Endodermal cell (in vitro differentiated cells): ENCODE measurements around the gene ACMSD. TPM values are rescaled to one million over a fixed set of nuclear protein-coding genes. Genes with fewer than 3 reads are reported as not detected.

Experiments used
- DNase-seq: peaks from one replicate; pipeline ENCODE4 v3.0.0-alpha.2; 2017
- H3K27ac ChIP-seq: 2 replicates; pipeline ENCODE4 v1.5.1; 2013; ENCODE audit warnings: mild to moderate bottlenecking, low read depth, low read length, moderate library complexity
- H3K27me3 ChIP-seq: 2 replicates; pipeline ENCODE4 v1.6.1; 2013; ENCODE audit warnings: mild to moderate bottlenecking, low read length, moderate library complexity; ENCODE audit not compliant: insufficient read depth, control insufficient read depth, poor library complexity, severe bottlenecking
- H3K36me3 ChIP-seq: 2 replicates; pipeline ENCODE4 v1.7.0; 2013; ENCODE audit warnings: mild to moderate bottlenecking, low read length, moderate library complexity; ENCODE audit not compliant: control insufficient read depth, insufficient read depth
- H3K4me1 ChIP-seq: one replicate; pipeline ENCODE4 v1.7.0; 2013; ENCODE audit warnings: low read length; ENCODE audit not compliant: control insufficient read depth, insufficient read depth
- H3K4me3 ChIP-seq: 2 replicates; pipeline ENCODE4 v1.5.1; 2013; ENCODE audit warnings: mild to moderate bottlenecking, low read length, moderate library complexity
- H3K9ac ChIP-seq: 2 replicates; pipeline ENCODE4 v1.6.1; 2013; ENCODE audit warnings: mild to moderate bottlenecking, low read length, moderate library complexity; ENCODE audit not compliant: poor library complexity, severe bottlenecking; ENCODE audit errors: extremely low read depth
- H3K9me3 ChIP-seq: 2 replicates; pipeline ENCODE4 v1.6.1; 2013; ENCODE audit warnings: mild to moderate bottlenecking, low read length, moderate library complexity; ENCODE audit not compliant: control insufficient read depth
- H3K27ac Mint-ChIP-seq: 2 replicates; pipeline ENCODE4 v1.8.0; 2020; ENCODE audit warnings: mixed read lengths
- H3K27me3 Mint-ChIP-seq: 2 replicates; pipeline ENCODE4 v1.8.0; 2021; ENCODE audit warnings: mild to moderate bottlenecking, mixed read lengths; ENCODE audit not compliant: insufficient read depth
- H3K36me3 Mint-ChIP-seq: 2 replicates; pipeline ENCODE4 v1.8.0; 2020; ENCODE audit warnings: low read depth, mixed read lengths
- H3K4me1 Mint-ChIP-seq: 2 replicates; pipeline ENCODE4 v1.8.0; 2020; ENCODE audit warnings: mixed read lengths
- H3K4me3 Mint-ChIP-seq: 2 replicates; pipeline ENCODE4 v1.8.0; 2020; ENCODE audit warnings: mild to moderate bottlenecking, moderate library complexity, mixed read lengths
- H3K9me3 Mint-ChIP-seq: 2 replicates; pipeline ENCODE4 v1.8.0; 2020; ENCODE audit warnings: mild to moderate bottlenecking, mixed read lengths
- WGBS, 2 experiments: methylation state at CpG; one replicate each; pipeline versions ENCODE4 v1.1.5 to v1.1.7; 2013; ENCODE audit warnings: missing lambda C conversion rate in 2 of 2, mixed read lengths in 1 of 2; ENCODE audit not compliant: insufficient coverage in 1 of 2, insufficient read length in 1 of 2; 5-methylcytosine and 5-hydroxymethylcytosine counted together
- total RNA-seq, 2 donors: library from RNA; stranded (reverse); fragmentation: NEBNext Ultra II Directional in 1 of 2; extraction: Animal tissue kit (Norgen Biotek cat#: 25700) in 1 of 2; gene quantifications; 2 replicates in 1 of 2; 3 replicates in 1 of 2; pipeline ENCODE4 v1.2.1, GENCODE V29; 2021
- TF ChIP-seq, protein P1 (sequence below): fragments of 200-600 bp; sonication (generic); conservative IDR thresholded peaks from 2 replicates; pipeline ENCODE4 v1.5.0; 2021; ENCODE audit warnings: antibody characterized with exemption, mild to moderate bottlenecking

Gene ACMSD
- total RNA-seq, 2 donors from 2014 or later: not detected

DNA sequence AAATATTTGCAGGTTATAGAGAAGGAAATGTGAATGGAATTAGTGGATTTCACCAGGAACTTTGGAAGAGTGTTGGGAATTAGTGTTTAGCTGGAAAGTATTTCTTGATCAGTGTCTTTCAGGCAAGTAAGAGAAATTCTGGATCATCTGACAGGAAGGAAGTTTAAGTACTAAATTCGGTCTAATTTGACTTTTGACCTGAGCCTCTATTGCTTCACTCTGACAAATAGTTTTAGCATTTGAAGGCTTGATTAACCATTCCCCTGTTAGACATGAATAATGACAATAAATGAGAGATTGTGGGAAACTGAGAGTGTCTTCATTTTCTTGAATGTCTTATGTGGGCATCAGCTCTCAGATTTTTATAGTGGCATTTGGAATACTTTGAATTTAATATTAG lies 96.2 kb downstream of the ACMSD start:
- DNase-seq: no peak
- Mint-ChIP-seq H3K4me1 (peaks cover 4% of the 10 kb centered on the region), H3K9me3 (no peaks in the 10 kb centered on the region), H3K27me3 (no peaks in the 10 kb centered on the region), H3K36me3 (peaks cover 34% of the 10 kb centered on the region), H3K27ac (peak overlapping the region; percentile 8), H3K4me3 (no peak overlapping the region)
- Histone ChIP-seq H3K27me3 (no peaks in the 10 kb centered on the region), H3K4me1 (no peaks in the 10 kb centered on the region), H3K27ac (no peak overlapping the region), H3K4me3 (no peak overlapping the region), H3K9me3 (peaks cover 4% of the 10 kb centered on the region), H3K9ac (no peak overlapping the region), H3K36me3 (peaks cover 65% of the 10 kb centered on the region)
- TF ChIP-seq, protein P1, sequence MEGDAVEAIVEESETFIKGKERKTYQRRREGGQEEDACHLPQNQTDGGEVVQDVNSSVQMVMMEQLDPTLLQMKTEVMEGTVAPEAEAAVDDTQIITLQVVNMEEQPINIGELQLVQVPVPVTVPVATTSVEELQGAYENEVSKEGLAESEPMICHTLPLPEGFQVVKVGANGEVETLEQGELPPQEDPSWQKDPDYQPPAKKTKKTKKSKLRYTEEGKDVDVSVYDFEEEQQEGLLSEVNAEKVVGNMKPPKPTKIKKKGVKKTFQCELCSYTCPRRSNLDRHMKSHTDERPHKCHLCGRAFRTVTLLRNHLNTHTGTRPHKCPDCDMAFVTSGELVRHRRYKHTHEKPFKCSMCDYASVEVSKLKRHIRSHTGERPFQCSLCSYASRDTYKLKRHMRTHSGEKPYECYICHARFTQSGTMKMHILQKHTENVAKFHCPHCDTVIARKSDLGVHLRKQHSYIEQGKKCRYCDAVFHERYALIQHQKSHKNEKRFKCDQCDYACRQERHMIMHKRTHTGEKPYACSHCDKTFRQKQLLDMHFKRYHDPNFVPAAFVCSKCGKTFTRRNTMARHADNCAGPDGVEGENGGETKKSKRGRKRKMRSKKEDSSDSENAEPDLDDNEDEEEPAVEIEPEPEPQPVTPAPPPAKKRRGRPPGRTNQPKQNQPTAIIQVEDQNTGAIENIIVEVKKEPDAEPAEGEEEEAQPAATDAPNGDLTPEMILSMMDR: no peak
- 90 to 100% methylated on average over 1 of the region's 1 CpG for WGBS, 2 experiments

DNA sequence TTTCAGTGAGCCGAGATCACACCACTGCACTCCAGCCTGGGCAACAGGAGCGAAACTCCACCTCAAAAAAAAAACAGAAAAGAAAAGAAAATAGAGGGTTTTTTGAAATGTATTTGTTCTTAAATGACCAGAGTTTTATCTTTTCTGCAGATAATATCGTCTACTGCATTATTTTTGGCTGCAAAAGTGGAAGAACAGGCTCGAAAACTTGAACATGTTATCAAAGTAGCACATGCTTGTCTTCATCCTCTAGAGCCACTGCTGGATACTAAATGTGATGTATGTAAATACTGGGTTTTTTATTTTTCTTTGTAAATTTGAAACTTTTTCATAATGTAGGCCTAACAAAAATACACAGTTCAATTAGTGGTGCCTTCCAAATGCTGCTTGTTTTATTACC lies 98.3 kb downstream of the ACMSD start:
- H3K9me3 Mint-ChIP-seq: no peaks in the 10 kb centered on the region
- TF ChIP-seq, protein P1: no peak
- peaks cover 43% of the 10 kb centered on the region for H3K36me3 Mint-ChIP-seq
- Histone ChIP-seq H3K27ac (no peak overlapping the region), H3K9me3 (peaks cover 4% of the 10 kb centered on the region), H3K36me3 (peaks cover 75% of the 10 kb centered on the region), H3K27me3 (no peaks in the 10 kb centered on the region), H3K4me1 (no peaks in the 10 kb centered on the region), H3K4me3 (no peak overlapping the region), H3K9ac (no peak overlapping the region)
- 90 to 98% methylated on average over 4 of the region's 4 CpGs for WGBS, 2 experiments
- no peak overlapping the region for H3K27ac Mint-ChIP-seq
- no peak for DNase-seq
- H3K27me3 Mint-ChIP-seq: no peaks in the 10 kb centered on the region
- peaks cover 4% of the 10 kb centered on the region for H3K4me1 Mint-ChIP-seq
- H3K4me3 Mint-ChIP-seq: no peak overlapping the region

DNA sequence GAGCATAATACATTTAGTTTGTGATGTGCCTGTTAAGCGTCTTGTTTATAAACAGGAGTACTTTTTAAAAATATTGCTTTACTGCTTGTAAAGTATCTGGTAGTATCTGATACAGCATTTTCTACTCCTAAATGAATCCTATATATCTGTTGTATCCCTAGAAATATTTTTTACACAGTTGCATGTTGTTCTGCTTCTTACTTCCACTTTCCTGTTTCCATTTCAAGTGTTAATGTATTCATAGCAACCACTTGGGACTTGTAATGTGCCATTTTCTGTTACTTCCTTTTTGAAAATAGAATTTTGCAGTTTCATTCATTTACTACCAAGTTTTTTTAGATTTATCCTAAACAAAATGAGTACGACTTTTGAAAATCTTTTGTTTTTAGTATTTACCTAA lies 105.1 kb downstream of the ACMSD start:
- Mint-ChIP-seq H3K9me3 (no peaks in the 10 kb centered on the region), H3K27ac (no peak overlapping the region), H3K27me3 (no peaks in the 10 kb centered on the region), H3K4me3 (no peak overlapping the region), H3K4me1 (peaks cover 9% of the 10 kb centered on the region), H3K36me3 (peaks cover 61% of the 10 kb centered on the region)
- Histone ChIP-seq H3K9me3 (peaks cover 1% of the 10 kb centered on the region), H3K36me3 (peaks cover 88% of the 10 kb centered on the region), H3K4me3 (no peak overlapping the region), H3K4me1 (no peaks in the 10 kb centered on the region), H3K27ac (no peak overlapping the region), H3K27me3 (no peaks in the 10 kb centered on the region), H3K9ac (no peak overlapping the region)
- no peak for DNase-seq
- TF ChIP-seq, protein P1: no peak
- WGBS, 2 experiments: 93% methylated on average over 2 of the region's 2 CpGs; no CpG with 5 or more reads in 1 of the 2 experiments
